Heart left ventricle (tissue), 13 donors: Measurements from ENCODE around the gene MAFG.

ENCODE experiments used
- CTCF ChIP-seq, 12 donors: fragments of 200-600 bp; sonication (generic) in 4 of 12; IDR thresholded peaks; one replicate each; pipeline versions ENCODE4 v1.5.0 to v1.8.0; 2018 to 2022; ENCODE audit warnings: antibody characterized with exemption in 12 of 12, mild to moderate bottlenecking in 5 of 12
- POLR2A ChIP-seq, 2 donors: fragments of 450-650 bp; IDR thresholded peaks; one replicate each; pipeline ENCODE4 v1.6.1; 2017; ENCODE audit warnings: antibody characterized with exemption in 2 of 2, mild to moderate bottlenecking in 2 of 2, moderate library complexity in 2 of 2
- donor health status: ischemic (EF 13 %, LVEDD 7.1; RV severe dilation, severe dysfunction).
- donor health status: DM: no; HTN: yes; CAD: no.
- donor health status: DM: no; HTN: no; CAD: no.
- donor health status: ischemic (EF 25% LVEDD 6.9; RV normal size, moderate dysfunction).
- donor health status: ischemic (EF 25% LVEDD 5.7; RV mildly dilated, moderate dysfunction).
- donor health status: ischemic (EF 35%, LVEDD 5.7; RV mildly dilated, moderate dysfunction).
- donor health status: nonischemic (EF 11% LVEDD 7.7; RV severe dilation, severe dysfunction).
- donor health status: DM: yes; HTN: yes; CAD: no.
- donor health status: PGD.
- donor health status: ischemic (EF 29% LVEDD 5.4; RV normal size, mild dysfunction).
- donor health status: nonischemic (EF 23%, LVEDD 6.1; RV moderate dilation, normal function).

DNA sequence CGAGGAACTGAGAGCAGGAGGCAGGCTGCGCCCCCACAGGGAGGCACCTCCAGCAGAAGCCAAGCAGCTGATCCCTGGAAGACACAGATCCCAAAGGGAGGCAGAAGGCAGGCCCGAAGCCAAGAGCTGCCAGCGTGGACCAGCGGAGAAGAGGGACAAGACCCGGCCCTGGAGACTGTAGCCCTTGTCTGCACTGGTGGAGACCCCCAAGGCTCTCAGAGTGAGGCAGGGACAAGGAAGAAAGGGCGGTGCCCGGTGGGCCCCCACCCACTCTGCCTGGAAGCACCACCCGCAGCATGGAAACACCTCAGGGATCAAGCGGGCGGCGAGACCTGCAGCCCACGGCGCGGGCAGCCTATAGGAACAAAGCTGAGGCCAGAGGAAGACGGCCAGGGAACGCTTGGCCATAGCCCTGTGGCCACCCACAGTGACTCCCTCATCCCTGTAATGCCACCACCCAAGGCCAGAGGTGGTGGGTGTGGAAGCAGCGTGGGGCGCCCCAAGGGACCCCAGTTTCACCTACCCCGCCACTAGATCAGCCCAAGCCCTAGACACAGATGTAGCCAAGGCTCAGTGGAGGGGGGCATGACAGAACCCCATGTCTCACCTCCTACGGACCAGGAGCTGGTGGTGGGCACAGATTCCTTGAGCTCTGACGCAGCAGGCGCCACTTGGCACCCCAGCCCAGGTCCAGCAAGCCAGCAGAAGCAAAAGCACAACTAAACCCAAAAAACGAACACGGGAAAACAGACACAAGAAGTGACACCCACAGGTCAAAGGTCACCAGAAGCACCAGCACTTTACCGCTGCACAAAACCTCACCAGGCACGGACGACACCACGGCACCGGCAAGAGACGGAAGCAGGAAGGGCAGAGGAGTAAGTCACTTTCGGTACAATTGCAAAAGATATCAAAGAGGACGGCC is 6.7 kb downstream of the MAFG start:
- TF ChIP-seq POLR2A (IDR thresholded peaks at IDR 0.05) (no peak), CTCF (IDR thresholded peaks at IDR 0.05) (no peak)
